ENCODE results near the gene HTR7.
A peak's percentile ranks its signal among the peaks of the same experiment; 100 is the strongest.

The HTR7 gene

DNA sequence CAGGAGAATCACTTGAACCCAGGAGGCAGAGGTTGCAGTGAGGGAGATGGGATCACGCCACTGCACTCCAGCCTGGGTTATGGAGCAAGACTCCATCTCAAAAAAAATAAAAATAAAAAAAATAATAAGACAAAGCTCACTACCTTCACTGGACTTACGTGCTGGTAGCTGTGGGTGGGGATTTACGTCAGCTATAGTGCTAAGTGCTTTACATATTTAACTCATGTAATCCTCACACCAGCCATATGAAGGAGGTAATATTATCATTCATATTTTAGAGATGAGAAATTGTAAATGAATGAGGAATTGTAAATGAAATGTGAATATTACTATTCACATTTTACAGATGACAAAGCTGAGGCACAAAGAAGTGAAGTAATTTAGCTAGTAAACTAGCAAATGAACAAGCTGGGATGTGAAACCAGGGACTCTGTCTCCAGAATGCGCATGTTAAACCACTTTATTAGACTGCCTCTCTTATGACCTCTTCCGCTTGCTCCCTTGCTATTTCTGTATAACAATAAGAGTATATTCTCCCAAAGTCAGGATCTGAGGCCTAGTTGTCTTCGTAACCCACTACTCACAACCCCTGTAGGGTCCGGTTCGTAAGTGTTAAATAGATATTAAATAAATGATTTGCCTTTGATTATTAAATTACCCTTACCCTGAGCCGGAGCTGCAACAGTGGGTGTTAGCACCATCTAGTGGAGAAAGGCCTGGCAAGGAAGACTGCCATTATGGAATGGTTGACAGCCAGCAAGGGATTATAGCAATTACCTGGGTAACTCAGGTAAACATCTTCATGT is 70.2 kb downstream of the HTR7 start:
- no peaks in the 10 kb centered on the region for H3K9me2 ChIP-seq (replicated peaks; ENCODE audit: insufficient read depth, low read length)
- H3K27me3 ChIP-seq (ENCODE audit: low read length) = no peaks in the 10 kb centered on the region; the same call in 1 of the 2 replicates
- H3F3A ChIP-seq (ENCODE audit: insufficient read depth) = no peaks in the 10 kb centered on the region

DNA sequence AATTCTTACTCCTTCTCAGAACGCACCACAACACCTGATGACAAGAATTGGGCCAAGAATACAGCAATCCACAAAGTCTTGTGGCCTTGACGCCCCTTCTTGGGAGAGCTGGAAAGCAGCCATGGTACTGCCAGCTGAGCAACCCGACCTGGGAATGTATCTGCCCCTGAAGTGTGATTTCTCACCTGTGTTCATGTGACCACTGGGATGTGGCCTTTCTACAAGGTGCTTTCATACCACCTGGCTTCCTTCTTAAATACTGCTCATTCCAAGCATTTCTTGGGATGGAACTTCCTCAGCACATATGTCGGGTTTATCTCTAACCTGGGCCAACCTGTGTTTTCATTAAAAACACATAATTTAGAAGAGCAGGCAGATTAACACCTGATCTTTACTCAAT is 72.1 kb downstream of the HTR7 start:
- no peak overlapping the region for H2AFZ ChIP-seq (ENCODE audit: low read depth, low read length, severe bottlenecking)
- no peaks in the 10 kb centered on the region for H3K9me3 ChIP-seq (ENCODE audit: insufficient read depth, low read length)
- H3K36me3 ChIP-seq (ENCODE audit: low read length) = no peaks in the 10 kb centered on the region
- H3K9me2 ChIP-seq (replicated peaks; ENCODE audit: insufficient read depth, low read length) = no peaks in the 10 kb centered on the region
- TF ChIP-seq, protein P1, sequence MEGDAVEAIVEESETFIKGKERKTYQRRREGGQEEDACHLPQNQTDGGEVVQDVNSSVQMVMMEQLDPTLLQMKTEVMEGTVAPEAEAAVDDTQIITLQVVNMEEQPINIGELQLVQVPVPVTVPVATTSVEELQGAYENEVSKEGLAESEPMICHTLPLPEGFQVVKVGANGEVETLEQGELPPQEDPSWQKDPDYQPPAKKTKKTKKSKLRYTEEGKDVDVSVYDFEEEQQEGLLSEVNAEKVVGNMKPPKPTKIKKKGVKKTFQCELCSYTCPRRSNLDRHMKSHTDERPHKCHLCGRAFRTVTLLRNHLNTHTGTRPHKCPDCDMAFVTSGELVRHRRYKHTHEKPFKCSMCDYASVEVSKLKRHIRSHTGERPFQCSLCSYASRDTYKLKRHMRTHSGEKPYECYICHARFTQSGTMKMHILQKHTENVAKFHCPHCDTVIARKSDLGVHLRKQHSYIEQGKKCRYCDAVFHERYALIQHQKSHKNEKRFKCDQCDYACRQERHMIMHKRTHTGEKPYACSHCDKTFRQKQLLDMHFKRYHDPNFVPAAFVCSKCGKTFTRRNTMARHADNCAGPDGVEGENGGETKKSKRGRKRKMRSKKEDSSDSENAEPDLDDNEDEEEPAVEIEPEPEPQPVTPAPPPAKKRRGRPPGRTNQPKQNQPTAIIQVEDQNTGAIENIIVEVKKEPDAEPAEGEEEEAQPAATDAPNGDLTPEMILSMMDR (IDR thresholded peaks at IDR 0.05; ENCODE audit: insufficient read depth, low read length, poor library complexity, severe bottlenecking) = no peak
- TF ChIP-seq EZH2phosphoT487 (conservative IDR thresholded peaks at IDR 0.05; ENCODE audit: low read length) = no peak
- H3K4me2 ChIP-seq (ENCODE audit: low read depth, low read length, poor library complexity, severe bottlenecking) = no peak overlapping the region
- no peaks in the 10 kb centered on the region for H4K20me1 ChIP-seq (ENCODE audit: low read depth, low read length)
- H3K79me2 ChIP-seq (ENCODE audit: insufficient read depth, low read length) = no peaks in the 10 kb centered on the region
- no peak overlapping the region for H3K27ac ChIP-seq (ENCODE audit: low read depth, low read length)
- no peaks in the 10 kb centered on the region for H3F3A ChIP-seq (ENCODE audit: insufficient read depth)
- H3K27me3 ChIP-seq (ENCODE audit: low read length) = no peaks in the 10 kb centered on the region; the same call in 1 of the 2 replicates
- H3K4me3 ChIP-seq (ENCODE audit: insufficient read depth, low read length, poor library complexity, severe bottlenecking) = no peak overlapping the region
- no peak overlapping the region for H3K9ac ChIP-seq (ENCODE audit: low read length)

More for the DNA sequence above, 70.2 kb downstream of the HTR7 start:
- TF ChIP-seq, protein P1 (IDR thresholded peaks at IDR 0.05; ENCODE audit: insufficient read depth, low read length, poor library complexity, severe bottlenecking) = peak; percentile 65
- TF ChIP-seq EZH2phosphoT487 (conservative IDR thresholded peaks at IDR 0.05; ENCODE audit: low read length) = no peak
- Histone ChIP-seq H4K20me1 (ENCODE audit: low read depth, low read length) (no peaks in the 10 kb centered on the region), H3K9me3 (ENCODE audit: insufficient read depth, low read length) (no peaks in the 10 kb centered on the region), H3K27ac (ENCODE audit: low read depth, low read length) (no peak overlapping the region), H3K79me2 (ENCODE audit: insufficient read depth, low read length) (no peaks in the 10 kb centered on the region), H3K9ac (ENCODE audit: low read length) (no peak overlapping the region), H3K4me3 (ENCODE audit: insufficient read depth, low read length, poor library complexity, severe bottlenecking) (no peak overlapping the region), H3K4me2 (ENCODE audit: low read depth, low read length, poor library complexity, severe bottlenecking) (no peak overlapping the region), H2AFZ (ENCODE audit: low read depth, low read length, severe bottlenecking) (no peak overlapping the region), H3K36me3 (ENCODE audit: low read length) (no peaks in the 10 kb centered on the region)

DNA sequence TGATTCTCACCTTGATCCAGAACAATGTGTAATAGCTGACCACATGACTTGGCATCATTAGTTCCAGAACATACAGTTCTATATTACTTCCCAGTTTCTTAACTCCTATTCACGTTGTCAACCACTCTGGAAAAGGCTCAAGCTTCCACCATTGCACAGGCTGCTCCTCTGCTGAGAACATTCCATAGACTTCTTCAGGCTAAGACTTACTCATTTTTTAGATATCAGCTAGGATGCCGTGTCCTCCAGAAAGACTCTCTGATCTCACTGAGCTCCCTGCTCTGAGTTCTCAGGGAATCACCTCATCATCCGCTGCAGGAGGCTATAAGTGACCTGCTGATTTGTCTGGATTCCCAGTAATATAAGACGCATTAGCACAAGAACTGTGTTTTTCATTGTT is 73.1 kb downstream of the HTR7 start:
- H3K79me2 ChIP-seq (ENCODE audit: insufficient read depth, low read length) = no peaks in the 10 kb centered on the region
- no peak overlapping the region for H3K27ac ChIP-seq (ENCODE audit: low read depth, low read length)
- H4K20me1 ChIP-seq (ENCODE audit: low read depth, low read length) = no peaks in the 10 kb centered on the region
- no peak overlapping the region for H3K9ac ChIP-seq (ENCODE audit: low read length)
- H3K36me3 ChIP-seq (ENCODE audit: low read length) = no peaks in the 10 kb centered on the region
- no peak overlapping the region for H3K4me2 ChIP-seq (ENCODE audit: low read depth, low read length, poor library complexity, severe bottlenecking)
- no peak overlapping the region for H3K4me3 ChIP-seq (ENCODE audit: insufficient read depth, low read length, poor library complexity, severe bottlenecking)
- H2AFZ ChIP-seq (ENCODE audit: low read depth, low read length, severe bottlenecking) = no peak overlapping the region
- TF ChIP-seq, protein P1 (IDR thresholded peaks at IDR 0.05; ENCODE audit: insufficient read depth, low read length, poor library complexity, severe bottlenecking) = no peak
- TF ChIP-seq EZH2phosphoT487 (conservative IDR thresholded peaks at IDR 0.05; ENCODE audit: low read length) = no peak
- no peaks in the 10 kb centered on the region for H3K9me2 ChIP-seq (replicated peaks; ENCODE audit: insufficient read depth, low read length)
- no peaks in the 10 kb centered on the region for H3F3A ChIP-seq (ENCODE audit: insufficient read depth)
- H3K9me3 ChIP-seq (ENCODE audit: insufficient read depth, low read length) = no peaks in the 10 kb centered on the region
- H3K27me3 ChIP-seq (ENCODE audit: low read length) = no peaks in the 10 kb centered on the region; the same call in 1 of the 2 replicates

All from SU-DHL-6 (cell line).